HG02678 (cell line): ENCODE measurements around the gene LAMP5.

Source experiments
- ATAC-seq: cut with Tn5 transposase; IDR thresholded peaks from one replicate; pipeline ENCODE4 v1.9.1; 2021; ENCODE audit warnings: mild to moderate bottlenecking, moderate library complexity; ENCODE audit not compliant: unreplicated experiment

Gene LAMP5, protein sequence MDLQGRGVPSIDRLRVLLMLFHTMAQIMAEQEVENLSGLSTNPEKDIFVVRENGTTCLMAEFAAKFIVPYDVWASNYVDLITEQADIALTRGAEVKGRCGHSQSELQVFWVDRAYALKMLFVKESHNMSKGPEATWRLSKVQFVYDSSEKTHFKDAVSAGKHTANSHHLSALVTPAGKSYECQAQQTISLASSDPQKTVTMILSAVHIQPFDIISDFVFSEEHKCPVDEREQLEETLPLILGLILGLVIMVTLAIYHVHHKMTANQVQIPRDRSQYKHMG

DNA sequence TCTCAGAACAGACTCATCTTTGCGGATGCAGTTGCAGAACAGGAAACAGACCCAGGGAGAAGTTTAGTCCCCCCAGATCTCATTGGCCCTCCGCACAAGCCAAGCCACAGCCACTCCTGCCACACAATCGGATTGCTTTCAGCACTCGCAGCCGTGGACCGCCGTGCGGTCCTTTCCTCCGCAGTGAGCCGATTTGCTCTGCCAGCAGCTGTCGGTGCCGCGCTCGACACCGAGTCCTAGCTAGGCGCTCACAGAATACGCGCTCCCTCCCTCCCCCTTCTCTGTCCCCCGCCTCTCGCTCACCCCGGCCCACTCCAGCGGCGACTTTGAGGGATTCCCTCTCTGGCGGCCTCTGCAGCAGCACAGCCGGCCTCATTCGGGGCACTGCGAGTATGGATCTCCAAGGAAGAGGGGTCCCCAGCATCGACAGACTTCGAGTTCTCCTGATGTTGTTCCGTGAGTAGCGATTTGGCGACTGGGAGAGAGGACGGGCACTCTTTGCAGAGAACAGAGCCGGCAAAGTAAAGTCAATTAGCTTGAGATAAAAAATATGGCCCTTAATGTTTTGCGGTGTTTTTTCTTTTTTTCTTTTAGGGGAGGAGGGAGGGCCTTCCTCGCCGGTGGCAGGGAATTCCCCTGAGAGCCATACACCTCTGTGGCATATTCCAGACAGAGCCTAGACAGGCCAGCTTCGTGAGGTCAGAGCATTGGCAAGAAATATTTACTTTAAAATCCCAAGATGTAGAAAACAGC lies at the start of gene LAMP5:
Gene LAMP5 (plus strand): TSS at position 130 of the 753 bp plus-strand sequence. CDS start 263 bp downstream, at position 393.
- no peak for ATAC-seq

DNA sequence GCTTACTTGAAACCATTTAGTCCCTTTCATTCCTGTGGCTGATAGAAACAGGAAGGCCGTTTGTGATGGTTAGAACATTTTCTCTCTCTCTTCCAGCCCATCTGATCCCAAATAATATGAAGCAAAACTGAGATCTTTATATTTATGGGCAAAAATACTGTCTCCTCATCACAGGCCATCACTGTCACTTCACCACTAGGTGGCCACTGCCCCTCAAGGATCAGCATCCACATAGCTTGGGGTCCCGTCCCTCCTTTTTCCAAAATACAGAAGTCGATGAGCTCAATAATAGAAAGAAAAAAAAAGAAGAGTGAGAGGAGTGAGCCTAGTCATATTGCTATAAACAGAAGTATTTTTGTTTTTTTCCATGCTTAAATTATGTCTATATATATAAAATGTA lies 46.4 kb upstream of the LAMP5 start:
- no peak for ATAC-seq

DNA sequence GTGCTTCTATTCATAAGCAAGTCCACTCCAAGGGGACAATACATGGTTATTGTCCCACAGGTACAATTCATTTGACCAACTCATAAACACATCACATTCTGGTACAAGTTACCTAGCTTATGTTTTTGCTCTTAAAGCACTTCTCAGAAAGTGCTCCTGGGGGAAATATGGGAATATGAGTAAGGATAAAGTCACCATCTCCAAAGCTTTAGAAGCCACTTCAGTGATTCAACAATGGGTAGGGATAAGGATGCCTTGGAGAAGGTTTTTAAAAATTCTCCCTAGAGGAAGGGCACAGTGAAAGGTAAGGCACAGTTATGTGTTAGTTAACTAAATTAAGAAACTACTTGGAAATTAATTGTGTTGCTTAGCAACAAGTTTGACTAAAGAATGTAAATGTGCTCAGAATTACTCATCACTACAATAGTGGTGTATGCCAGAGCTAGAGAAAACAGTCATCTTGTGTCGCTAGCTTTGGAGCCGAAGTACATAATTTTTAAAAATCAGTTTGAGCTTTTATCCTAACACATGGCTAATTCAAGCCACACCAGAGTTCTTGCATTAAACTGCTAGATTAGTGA lies 39.5 kb upstream of the LAMP5 start:
- ATAC-seq = no peak

DNA sequence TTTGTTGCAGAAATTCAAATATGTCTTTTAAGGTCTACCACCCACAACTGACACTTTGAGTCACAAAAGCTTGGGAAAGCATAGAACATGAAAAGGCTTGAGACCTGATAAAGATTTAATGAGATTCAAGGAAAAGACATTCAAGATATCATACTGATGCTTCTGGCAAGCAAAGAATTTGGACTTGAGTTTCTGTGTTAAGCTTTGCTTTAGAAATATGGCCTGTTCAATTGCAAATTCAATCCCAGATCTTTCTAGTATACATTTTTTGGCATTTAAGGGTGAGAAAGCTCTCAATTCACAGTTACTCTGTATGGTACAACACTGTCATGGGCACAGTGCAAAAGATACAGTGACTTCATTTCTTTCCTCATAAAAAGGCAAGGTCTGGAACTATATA lies 38.9 kb upstream of the LAMP5 start:
- no peak for ATAC-seq

DNA sequence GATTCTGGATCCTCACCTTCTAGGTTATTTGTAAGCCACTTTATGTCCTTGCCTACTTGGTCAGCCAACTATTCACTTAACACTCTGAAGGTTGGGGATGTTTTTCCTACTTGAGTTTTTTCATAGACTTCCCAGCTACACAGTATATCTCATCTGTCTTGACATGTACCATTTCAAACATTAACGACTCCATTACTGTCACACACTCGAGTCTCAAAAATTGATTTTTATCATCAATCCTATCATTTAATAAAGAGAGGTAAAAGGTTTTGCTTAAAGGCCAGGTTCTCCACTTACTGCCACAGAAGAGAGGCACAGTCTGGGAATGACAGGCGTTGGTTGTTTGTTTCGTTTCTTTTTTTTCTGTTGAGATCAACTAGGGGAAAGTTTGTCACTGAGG lies 38.2 kb upstream of the LAMP5 start:
- no peak for ATAC-seq

DNA sequence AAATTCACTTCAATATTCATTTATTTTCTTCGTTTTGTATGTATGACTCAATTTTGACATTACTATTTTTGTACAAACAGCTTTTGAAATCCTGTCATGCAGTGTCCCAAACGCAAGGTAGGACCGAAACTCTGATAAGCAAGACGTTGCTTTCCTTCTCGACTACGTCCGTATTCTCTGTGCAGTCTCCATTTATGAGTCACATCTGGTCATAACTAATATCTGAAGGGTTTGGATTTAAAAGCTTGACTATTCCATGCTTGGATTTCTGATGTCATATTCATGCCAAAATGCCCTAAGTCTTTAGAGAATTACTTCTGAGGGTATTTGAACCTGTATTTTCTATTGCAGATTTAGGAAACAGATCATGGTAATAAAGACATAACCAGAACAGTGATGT lies 37.8 kb upstream of the LAMP5 start:
- no peak for ATAC-seq

DNA sequence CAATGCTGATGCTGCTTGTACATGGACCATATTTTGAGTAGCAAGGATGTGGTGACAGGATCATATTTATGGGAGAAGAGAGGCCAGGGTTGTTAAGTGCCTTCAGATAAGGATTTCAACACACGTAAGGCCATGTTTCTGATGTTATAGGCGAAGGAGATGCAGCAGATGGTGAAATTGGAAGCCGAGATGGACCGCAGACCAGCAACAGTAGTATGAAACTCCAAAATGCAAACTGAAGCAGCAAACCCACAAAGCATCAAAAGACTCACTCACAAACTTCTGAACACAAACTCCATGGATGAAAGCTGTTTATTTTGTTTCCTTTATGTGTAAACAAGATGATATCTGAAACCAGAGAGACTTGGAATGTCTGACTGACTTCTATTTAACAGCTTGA lies 35.6 kb upstream of the LAMP5 start:
- ATAC-seq = no peak

DNA sequence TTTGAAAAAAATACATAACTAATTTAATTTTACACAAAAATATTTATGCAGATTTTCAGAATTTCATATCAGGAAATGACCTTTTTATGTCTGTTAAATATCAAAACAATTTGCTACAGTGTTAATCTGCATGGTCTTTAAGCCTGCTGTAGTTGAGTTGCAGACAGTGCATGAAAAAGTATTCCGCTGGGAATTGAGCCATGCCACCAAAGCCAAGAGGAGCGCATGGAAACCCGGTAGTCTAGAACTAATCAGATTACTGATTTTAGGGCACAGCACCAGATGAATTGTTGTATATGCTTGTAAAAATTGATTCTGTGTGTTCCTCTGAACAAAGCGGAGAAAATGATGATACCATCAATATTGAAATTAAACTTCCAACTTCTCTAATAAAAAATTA lies 34.3 kb upstream of the LAMP5 start:
- no peak for ATAC-seq

DNA sequence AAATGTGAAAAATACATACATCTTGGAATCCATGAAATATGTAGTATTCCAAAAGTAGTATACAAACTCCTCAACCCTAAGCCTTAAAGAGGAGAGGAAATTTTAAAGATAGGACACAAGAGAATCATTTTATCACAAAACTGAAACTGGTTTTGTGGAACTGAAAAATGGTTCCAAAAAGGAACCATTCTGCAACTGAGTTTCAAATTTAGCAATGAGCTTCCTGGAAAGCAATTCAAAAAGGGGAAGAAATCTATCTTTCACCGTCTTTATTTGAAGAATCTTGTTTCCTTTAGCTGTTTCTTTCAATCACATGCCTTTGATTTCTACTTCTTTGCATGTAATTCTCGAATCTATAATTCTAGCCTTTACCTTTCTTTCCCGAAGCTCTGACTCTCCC lies 32.2 kb upstream of the LAMP5 start:
- ATAC-seq = no peak

DNA sequence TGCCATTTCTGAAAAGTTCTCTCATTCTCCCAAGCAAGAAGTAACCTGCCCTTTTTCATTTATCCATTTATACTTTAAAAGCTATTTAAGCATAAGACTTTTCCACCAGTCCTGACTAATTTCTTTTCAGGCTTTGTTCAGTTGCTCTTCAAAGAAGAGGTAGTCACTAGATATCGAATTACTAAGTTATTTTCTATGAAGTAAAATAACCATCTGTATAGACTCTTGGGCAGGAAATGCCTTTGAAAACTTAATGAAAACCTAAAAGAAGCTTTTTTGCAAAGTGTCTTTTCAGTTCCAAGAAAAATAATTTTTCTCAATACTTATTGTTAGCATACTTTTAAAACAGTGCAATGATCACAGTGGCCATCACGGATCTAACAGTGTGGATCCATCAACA lies 31.3 kb upstream of the LAMP5 start:
- no peak for ATAC-seq

DNA sequence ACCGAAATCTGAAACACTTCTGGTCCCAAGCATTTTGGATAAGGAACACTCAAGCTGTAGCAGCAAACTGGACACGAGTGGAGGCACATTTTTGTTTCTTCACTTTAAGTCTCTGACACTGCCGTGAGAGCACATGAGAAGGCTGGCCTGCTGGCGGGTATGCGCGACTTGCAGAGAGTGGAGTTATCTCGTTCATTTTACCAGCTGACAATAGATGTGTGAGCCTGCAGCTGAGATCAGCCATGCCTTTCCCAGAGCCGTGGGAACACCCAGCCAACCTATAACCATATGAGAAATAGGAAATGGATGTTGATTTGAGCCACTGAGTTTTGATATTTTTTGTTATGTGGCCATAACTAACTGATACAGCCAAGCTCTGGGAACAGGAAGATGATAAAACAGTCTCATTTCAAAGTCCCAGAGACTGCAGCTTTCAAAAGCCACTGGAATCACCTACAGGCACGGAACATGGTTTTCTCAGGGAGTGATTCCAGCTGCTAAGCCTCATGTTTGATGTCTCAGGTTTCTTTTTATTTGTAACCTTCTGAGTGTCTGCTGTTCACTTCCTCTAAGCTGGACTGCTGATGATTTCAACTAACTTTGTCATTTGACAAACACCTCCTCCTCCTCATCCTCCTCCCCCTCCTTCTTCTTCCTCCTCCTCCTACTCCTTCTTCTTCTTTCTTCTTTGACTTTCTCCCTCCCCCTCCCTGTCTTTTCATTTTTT lies 28.6 kb upstream of the LAMP5 start:
- no peak for ATAC-seq

DNA sequence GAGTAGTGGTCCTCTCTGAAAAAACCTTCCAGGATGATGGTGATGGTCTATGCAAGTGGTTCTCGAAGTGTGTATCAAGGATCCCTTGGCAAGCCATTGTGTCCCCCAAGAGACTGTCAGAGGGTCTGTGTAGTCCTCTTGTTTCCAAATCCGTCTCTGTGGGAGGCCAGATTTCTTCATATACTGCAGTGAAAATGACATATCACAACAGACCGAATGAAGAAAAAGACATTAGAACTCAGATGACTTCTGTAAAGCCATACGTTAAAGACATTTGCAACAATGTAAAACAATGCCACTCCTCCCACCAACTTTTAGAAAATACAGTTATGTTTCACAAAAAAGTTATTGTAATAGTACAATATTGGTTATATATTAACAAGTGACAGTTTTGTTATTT lies 27.2 kb upstream of the LAMP5 start:
- ATAC-seq = no peak

DNA sequence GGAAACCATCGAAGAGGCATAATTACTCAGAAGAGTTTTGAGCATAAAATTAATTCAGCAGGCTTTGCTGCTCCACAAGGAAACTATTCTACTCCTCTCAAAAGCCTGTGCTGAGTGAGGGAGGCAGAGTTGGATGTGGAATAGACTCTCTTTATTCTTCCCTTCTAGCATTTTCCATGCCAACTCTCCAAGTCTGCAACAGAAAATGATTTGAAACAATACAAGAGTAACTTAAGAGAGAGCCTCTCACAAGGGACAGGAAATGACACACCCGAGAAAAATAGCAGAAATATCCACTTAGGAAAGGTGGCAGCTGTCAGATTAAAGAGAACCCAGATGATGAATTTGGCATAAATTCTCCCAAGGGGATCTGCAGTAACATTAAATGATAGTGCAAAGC lies 26.3 kb upstream of the LAMP5 start:
- ATAC-seq = no peak

DNA sequence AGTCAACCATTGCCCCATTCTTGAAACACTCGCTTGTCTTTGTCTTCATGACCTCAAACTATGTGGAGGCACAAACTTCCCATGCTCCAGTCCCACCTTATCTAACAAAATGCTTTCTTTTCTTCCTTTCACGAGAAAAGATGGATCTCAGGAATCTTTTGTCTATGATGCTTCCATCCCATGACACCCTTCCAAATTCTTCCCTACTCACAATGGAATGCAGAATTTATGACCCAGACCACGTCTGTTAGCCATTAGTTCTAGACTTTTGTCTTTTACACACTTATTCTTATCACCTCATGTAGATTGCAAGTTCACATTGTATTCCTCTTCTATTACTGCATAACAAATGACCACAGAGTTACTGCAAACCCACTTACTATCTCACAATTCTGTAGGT lies 24.2 kb upstream of the LAMP5 start:
- no peak for ATAC-seq

DNA sequence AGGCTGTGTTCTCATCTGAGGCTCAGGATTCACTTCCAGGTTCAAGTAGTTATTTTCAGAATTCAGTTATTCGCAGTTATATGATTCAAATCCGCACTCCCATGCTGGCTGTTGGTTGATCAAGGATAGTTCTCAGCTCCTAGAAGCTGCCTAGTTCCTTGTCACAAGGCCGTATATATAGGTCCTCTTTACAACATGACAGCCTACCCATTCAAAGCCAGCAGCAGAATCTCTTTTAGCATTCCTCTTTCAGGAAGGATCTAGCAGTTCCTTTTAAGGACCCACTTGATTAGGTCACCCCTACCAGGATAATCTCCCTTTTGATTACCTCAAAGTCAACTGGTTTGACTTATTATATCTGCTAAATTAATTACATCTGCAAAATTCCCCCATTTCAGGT lies 23.8 kb upstream of the LAMP5 start:
- no peak for ATAC-seq

DNA sequence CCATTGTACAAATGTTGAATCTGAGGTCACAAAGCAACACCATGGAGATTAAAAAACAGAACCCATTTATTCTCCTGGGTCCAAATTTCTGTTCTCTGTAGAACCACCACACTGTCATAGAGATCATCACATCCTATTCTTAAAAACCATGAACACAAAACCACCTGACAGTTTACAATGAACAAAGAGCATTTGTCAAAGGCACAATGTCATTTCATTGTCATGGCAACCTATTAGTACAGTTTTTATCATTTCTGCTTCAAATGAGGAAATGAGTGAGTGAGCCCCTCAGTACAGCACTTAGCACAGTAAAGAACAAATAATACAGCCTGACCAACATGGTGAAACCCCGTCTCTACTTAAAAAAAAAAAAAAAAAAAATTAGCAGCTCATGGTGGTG lies 23.1 kb upstream of the LAMP5 start:
- no peak for ATAC-seq

DNA sequence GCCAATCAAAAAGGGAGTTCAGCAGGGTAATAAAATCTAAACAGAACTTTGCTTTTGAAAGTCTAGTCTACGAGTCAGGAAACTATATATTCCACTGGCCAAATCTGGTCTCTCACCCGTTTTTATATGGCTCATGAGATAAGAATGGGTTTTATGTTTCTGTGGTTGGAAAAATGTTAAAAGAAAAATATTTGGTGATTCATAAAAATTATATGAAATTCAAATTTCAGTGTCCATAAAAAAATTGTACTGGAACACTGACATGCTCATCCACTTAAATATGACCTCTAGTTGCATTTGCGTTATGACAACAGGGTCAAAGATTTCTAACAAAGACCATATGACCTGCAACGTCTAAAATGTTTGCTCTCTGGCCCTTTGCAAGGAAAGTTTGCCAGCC lies 22.3 kb upstream of the LAMP5 start:
- no peak for ATAC-seq

DNA sequence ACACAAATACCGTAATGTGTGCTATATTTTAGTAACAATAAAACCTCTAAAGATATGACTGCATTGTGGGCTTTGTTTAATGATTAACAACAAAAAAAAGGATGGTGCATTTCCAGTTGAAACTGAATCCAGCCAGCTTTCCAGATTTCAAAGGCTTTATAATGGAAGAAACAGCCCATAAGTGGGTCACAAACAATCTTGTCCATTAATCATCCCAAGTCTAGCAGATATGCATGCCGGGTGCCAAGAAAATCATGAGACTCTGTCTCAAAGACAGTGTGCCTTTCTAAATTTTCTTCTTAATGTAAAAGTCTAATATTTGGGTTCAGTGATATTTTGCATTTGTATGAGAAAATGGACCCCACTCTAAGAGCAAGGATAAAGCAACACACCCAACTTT lies 20.6 kb upstream of the LAMP5 start:
- no peak for ATAC-seq

DNA sequence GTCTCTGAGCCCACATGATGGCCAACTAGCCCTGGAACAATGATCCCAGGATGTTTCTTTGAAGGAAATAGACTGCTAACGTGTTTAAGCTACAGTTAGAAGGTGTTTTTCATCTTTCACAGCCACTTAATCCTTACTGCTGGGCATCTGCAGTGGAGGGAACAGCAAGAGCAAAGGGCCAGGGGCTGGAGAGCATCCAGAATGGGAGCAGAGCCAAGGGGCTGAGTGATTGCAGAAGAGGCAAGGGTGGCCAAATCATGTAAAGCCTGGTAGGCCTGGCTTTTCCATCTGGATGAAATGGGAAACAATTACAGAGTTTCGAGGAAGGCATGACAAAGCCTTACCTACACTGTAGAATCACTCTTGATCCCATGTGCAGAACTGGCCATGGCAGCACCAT lies 18.7 kb upstream of the LAMP5 start:
- no peak for ATAC-seq

DNA sequence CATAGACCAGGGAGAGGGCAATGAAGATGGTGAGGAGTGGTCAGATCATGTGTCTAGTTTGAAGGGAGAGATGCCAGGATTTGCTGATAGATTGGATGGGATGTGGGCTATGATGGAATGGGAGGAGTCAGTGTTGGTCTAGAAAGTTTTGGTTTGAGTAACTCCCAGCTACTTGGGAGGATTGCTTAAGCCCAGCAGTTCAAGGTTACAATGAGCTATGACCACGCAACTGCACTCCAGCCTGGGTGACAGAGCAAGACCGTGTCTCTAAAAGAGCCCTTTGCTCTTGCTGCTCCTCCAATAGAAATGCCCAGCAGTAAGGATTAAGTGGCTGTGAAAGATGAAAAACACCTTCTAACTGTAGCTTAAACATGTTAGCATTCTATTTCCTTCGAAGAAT lies 18.2 kb upstream of the LAMP5 start:
- ATAC-seq = no peak

DNA sequence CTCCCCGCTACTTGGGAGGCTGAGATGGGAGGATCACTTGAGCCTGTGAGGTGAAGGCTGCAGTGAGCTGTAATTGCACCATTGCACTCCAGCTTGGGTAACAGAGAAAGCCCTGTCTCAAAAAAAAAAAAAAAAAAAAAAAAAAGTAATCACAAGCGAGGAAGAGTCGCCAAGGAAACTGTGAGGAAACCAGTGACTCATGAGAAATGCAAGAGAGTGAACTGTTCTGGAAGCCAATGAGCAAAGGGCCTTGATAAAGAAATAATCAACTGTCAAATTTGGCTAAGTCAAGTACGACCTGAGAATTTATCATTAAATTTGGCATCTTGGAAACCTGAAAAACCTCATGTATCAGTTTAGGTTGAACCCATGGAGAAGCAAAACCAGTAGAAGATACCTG lies 16.1 kb upstream of the LAMP5 start:
- ATAC-seq = no peak
